Germinal center (tissue), 1 donor: ENCODE results near the gene SEZ6L.
"Not testable (repeated sequence)": the region's sequence is repeated elsewhere in the genome, so short reads cannot be mapped to it uniquely, and the experiment has no call there.

ENCODE experiments used
- DNase-seq: peaks from one replicate; pipeline ENCODE4 v3.0.0; 2012; ENCODE audit warnings: mixed read lengths, low spot score

Gene SEZ6L

DNA sequence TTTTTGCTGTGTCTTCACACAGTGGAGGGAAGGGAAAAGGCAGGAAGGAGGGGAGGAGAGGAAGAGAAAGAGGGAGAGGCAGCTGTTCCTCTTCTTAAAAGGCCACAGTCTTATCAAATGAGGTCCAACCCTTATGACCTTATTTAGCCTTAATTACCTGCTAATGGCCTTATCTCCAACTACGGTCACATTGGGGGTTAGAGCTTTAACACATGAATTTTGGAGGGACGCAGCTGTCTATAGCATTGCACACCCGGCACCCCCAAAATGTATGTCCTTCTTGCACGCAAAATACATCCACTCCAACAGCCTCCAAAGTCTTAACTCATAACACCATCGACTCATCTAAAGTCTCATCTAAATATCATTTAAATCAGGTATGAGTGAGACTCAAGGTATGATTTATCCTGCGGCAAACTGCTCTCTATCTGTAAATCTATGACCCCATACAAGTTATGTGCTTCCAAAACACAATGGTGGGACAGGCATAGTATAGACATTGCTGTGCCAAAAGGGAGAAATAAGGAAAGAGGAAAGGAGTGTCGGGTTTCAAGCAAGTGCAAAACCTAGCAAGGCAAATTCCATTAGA is 214.8 kb downstream of the SEZ6L start:
- DNase-seq: no peak

- DNase-seq: no peak
Observed at GRCh38 chr22:26385164-26385563, 215.9 kb downstream of the SEZ6L start.

- no peak for DNase-seq
Observed at GRCh38 chr22:26389125-26389524, 219.9 kb downstream of the SEZ6L start.

DNA sequence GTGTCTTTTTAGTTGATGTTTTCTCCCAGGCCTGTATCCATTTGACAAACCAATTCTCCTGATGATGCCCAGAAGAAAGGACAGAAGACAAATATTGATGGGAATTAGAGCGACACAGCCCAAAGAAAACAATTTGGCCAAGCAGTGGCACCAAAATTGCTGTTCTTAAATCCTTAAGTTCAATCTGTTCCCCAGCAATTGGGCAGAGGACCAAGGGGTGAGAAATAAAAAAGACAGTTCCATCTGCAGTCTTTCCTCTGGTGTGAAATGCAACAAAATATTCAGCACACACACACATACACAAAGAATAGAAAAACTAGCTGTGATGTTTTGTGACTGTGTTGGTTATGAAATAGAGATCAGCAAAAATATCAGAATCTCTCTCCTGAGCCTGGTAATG is 221.8 kb downstream of the SEZ6L start:
- no peak for DNase-seq

DNA sequence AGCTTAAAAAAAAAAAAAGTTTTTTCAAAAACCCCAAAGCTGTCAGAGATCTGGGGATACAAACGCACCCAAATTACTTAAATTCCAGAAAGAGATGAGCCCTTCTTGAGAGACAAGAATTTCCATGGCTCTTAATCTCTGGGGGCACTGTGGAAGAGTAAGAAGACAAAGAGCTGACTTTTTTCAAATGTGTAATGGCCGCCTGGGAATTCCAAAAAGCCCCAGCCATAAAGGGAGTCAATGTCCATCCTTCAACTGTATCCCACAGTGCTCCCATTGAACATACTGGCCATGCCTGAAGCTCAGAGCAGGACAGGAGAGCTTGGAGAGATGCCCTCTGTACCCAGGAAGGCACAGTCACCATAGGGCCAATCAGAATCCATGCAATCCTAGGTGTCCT is 222.4 kb downstream of the SEZ6L start:
- DNase-seq: no peak

DNA sequence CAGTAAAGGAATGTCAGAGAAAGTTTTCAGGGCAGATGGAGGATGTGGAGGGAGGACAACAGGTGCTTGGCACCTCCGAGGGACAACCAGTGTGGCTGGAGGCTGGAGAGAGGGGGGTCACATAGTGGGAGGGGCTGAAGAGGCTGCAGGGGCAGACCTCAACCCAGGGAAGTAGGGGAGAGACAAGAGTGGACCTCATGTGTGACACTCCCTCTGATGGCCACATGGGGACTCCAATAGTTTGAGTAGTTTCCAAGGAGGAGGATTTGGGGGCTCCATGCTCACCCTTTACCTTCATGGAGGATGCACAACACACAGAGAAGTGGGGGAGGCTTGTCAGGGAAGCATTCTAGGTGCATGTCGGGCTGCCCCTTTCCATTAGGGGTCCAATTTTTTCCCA is 224.7 kb downstream of the SEZ6L start:
- no peak for DNase-seq

DNA sequence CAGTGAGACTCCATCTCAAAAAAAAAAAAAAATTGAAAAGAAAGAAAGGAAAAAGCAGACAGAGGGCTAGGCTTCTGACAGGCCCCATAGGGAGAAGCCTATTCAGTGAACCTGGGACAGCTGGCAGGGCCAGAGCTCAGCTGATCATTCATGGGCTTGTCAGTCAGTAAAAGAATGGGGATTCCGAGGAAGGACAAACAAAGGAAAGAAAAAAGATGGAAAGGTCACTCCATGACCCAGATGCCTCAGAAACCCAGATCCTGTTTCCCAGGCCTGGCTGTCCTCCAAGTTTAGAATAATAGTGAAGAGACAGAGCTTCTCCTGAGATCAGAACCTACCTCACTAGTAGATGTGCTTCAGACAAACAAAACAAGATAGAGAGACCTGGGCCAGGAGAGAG is 225.5 kb downstream of the SEZ6L start:
- DNase-seq: no peak

GRCh38 chr22:26395926-26396325 is 226.7 kb downstream of the SEZ6L start:
- DNase-seq: no peak

DNA sequence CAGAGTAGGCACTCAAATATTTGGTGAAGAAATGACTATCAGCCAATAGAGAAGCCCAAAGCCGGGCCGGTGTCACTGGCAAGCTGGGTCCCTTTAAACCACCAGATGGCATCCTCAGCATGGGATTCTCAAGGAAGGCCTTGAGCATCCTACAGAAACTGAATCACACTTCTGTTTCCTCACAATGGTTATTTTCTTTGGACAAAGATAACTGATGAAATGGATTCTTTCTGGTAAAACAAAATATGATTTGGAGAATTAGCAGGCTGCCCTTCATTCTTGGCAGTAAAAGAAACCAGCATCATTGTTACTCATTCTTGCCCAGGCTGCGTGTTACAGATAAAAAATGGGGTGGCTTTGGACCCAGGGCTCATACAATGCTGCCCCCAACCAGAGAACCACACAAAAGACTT is 229.5 kb downstream of the SEZ6L start:
- peak; percentile 58 for DNase-seq

DNA sequence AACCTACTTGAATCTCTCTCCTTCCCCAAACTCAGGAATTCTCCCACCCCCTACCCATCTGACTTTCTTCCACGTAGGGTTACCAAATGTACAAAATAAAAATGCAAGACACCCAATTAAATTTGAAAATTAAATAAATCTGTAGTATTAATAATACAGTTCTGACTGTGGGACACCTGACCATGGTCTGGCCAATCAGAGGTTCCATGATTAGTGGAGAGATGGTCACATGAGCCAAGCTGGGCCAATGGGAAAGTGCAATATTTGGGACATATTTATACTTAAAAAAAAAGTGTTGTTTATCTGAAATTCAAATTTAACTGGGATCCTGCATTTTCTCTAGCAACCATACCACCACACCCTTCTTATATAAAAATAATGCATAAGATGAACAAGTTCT is 230.0 kb downstream of the SEZ6L start:
- no peak for DNase-seq

DNA sequence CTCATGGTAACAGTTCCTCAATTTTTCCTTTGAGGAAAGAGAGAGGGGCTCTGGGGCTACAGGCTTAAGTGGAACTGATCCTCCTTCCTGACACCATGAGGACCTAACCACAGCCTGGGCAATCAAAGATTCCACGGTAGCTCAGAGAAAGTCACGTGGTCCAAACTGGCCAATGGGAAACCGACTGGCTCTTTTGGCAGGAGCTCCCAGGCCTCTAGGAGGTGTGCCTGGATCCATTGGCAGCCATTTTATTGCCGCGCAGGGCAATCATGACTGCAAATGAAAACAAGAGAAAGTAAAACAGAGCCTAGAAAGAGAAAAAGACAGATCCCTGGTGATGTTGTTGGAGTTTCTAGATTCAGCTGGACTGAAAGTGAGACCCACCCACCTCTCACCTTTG is 232.5 kb downstream of the SEZ6L start:
- DNase-seq: no peak

DNA sequence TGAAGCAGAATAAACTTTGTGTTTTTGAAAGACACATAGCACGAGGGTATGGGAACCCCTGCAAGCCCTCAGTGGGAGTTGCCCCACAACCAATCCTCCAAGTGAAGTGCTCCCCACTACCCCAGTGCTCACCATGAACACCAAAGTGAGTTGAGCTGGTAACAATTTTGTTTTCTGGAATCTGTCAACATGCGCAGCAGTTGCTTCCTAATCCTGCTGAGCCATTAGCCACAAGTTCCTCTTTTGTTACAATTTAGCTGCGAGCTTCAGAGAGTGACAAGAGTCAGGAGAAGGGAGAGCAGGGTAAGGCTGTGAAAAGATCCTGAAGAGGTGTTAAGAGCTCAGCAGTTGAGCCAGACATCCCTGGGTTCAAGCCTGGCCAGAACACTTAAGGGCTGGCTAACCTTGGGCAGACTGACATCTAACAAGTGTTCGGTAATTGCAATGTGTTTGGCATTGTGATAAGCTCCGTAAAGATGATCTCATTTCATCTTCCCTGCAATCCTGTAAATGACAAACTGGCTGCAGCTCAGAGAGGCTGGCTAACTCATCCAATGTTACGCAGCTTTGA is 235.7 kb downstream of the SEZ6L start:
- no peak for DNase-seq

DNA sequence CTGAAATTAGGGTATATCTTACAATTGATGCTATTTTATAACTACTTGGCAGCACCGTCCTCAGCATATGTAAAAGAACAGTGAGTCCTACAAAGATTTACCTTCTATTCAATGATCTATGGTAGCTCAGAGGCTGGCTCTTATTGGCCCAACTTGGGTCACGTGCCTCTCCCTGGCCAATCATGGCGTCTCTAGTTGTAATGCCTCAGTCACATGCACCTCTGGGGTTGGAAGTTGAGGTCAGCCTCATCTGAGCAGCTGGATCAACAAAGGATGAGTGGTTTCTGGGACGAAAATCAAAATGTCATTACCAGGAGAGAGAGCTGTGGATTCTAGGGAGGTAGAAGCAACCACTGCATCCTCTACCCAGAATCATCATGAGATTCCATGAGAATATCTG is 236.9 kb downstream of the SEZ6L start:
- DNase-seq: no peak

DNA sequence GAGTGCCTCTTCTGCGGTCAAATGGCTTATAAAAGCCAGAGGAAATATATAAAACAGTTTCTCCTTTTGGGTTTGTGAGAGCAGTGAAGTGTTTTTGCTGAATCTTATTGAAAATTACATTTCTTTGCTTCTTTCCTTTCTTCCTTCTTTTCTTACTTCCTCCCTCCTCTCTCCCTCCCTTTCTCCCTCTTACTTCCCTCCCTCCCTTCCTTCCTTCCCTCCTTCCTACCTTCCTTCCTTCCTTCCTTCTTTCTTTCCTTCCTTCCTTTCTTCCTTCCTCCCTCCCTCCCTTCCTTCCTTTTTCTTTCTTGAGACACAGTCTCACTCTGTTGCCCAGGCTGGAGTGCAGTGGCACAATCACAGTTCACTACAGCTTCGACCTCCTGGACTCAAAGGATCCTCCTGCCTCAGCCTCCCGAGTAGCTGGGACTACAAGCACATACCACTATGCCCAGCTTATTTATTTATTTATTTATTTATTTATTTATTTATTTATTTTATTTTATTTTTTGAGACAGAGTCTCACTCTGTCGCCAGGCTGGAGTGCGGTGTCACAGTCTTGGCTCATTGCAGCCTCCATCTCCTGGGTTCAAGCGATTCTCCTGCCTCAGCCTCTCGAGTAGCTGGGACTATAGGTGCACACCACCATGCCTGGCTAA is 239.4 kb downstream of the SEZ6L start:
- DNase-seq: not testable (repeated sequence)

- DNase-seq: no peak
Observed at GRCh38 chr22:26409719-26410335, 240.6 kb downstream of the SEZ6L start.

GRCh38 chr22:26410386-26410785 is 241.1 kb downstream of the SEZ6L start:
- no peak for DNase-seq

DNA sequence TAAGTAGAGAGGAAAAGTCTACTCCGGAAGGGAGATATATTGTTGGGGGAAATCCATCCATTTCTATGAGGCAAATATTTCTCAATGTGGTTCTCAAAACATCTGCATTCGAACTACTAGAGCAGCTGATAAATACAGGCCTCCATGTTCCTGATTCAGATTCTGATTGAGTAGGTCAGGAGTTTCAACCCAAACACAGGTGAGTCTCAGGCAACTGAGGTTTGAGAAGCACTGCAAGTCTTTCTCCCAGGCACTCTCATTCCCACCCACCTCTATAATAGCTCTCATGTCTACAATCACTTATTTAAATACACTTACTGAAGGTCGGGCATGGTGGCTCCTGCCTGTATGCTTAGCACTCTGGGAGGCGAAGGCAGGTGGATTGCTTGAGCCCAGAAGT is 245.1 kb downstream of the SEZ6L start:
- no peak for DNase-seq

DNA sequence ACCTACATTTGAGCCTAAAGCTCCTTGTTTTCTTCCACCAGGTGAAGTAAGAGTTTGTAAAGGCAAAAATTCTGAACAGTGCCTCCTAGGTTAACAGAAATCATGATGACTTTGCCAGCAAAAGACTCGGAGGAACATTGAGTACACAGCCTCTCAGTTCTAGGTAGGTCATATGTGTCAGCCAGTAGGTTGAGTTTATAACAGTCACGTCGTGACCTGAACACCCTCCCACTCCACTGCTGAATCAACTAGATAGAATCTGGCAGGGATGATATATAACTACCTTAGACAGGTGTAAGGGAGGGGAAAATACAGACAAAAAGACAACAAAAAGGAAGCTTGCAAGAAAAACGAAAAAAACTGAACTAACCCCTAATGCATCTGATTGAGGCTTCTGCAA is 247.0 kb downstream of the SEZ6L start:
- no peak for DNase-seq

- no peak for DNase-seq
Observed at GRCh38 chr22:26416670-26417276, 247.5 kb downstream of the SEZ6L start.

GRCh38 chr22:26417406-26417805 is 248.1 kb downstream of the SEZ6L start:
- DNase-seq: no peak

DNA sequence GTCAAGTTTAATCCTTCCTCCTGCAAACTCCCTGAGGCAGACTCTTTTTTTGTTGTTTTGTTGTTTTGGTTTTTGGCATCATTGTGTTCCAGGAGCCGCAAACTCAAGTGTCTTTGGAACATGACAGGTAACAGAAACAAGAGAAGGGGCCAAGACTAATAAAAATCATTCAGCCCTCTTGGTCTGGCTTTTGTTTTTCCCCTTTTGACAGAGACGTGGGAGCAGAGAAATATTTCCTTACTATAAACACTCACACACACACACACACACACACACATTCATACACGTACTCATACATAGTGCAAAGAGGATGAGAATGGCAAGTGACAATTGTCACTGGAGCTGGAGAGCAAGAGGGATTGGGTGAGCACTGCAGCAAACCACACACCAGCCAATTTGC is 249.4 kb downstream of the SEZ6L start:
- DNase-seq: no peak

- DNase-seq: no peak
Observed at GRCh38 chr22:26426924-26427323, 257.7 kb downstream of the SEZ6L start.
